ENCODE data around the gene PIAS1.
A peak's percentile ranks its signal among the peaks of the same experiment; 100 is the strongest.
"Not testable (repeated sequence)": the region's sequence is repeated elsewhere in the genome, so short reads cannot be mapped to it uniquely, and the experiment has no call there.

Gene PIAS1

GRCh38 chr15:68053701-68054627 lies at the start of gene PIAS1:
TSS of gene PIAS1 (plus strand) at chr15:68054315. CDS start at chr15:68054327, 12 bp downstream.
- Mint-ChIP-seq H3K9me3 (no peaks in the 10 kb centered on the region), H3K4me1 (peaks cover 23% of the 10 kb centered on the region), H3K27ac (peak within 1 kb of the TSS; percentile 83), H3K4me3 (peak within 1 kb of the TSS; percentile 79), H3K36me3 (peaks cover 7% of the 10 kb centered on the region)
- ATAC-seq (peak; percentile 95), DNase-seq (ENCODE audit: low spot score in 2 of 2) (peak; percentile 86 to 93)

GRCh38 chr15:68007642-68008041 lies 46.5 kb upstream of the PIAS1 start:
- not testable (repeated sequence) for H3K36me3 Mint-ChIP-seq; DNase-seq (ENCODE audit: low spot score in 2 of 2); H3K4me1 Mint-ChIP-seq; H3K4me3 Mint-ChIP-seq; H3K9me3 Mint-ChIP-seq; ATAC-seq; H3K27ac Mint-ChIP-seq

GRCh38 chr15:68010361-68011153 lies 43.6 kb upstream of the PIAS1 start:
- ATAC-seq = no peak
- no peak for DNase-seq (ENCODE audit: low spot score in 2 of 2)
- Mint-ChIP-seq H3K27ac (no peak overlapping the region), H3K4me3 (no peak overlapping the region), H3K9me3 (peaks cover 7% of the 10 kb centered on the region), H3K36me3 (no peaks in the 10 kb centered on the region), H3K4me1 (no peaks in the 10 kb centered on the region)

GRCh38 chr15:68012911-68013310 lies 41.2 kb upstream of the PIAS1 start:
- Mint-ChIP-seq H3K4me3 (no peak overlapping the region), H3K4me1 (no peaks in the 10 kb centered on the region), H3K9me3 (peaks cover 2% of the 10 kb centered on the region), H3K36me3 (no peaks in the 10 kb centered on the region), H3K27ac (no peak overlapping the region)
- no peak for DNase-seq (ENCODE audit: low spot score in 2 of 2)
- ATAC-seq = no peak

- Mint-ChIP-seq H3K4me3 (no peak overlapping the region), H3K27ac (no peak overlapping the region)
- no peak for DNase-seq (ENCODE audit: low spot score in 2 of 2)
Measured at GRCh38 chr15:68014219-68014618, 39.9 kb upstream of the PIAS1 start.

GRCh38 chr15:68015244-68015643 lies 38.9 kb upstream of the PIAS1 start:
- no peak for DNase-seq (ENCODE audit: low spot score in 2 of 2)
- no peaks in the 10 kb centered on the region for H3K36me3 Mint-ChIP-seq
- peaks cover 8% of the 10 kb centered on the region for H3K4me1 Mint-ChIP-seq
- ATAC-seq = no peak
- H3K27ac Mint-ChIP-seq = no peak overlapping the region
- no peak overlapping the region for H3K4me3 Mint-ChIP-seq
- no peaks in the 10 kb centered on the region for H3K9me3 Mint-ChIP-seq

More at GRCh38 chr15:68014219-68014618, 39.9 kb upstream of the PIAS1 start:
- Mint-ChIP-seq H3K4me1 (peaks cover 8% of the 10 kb centered on the region), H3K9me3 (no peaks in the 10 kb centered on the region), H3K36me3 (no peaks in the 10 kb centered on the region)
- ATAC-seq = no peak

- Mint-ChIP-seq H3K27ac (no peak overlapping the region), H3K4me3 (no peak overlapping the region), H3K9me3 (no peaks in the 10 kb centered on the region), H3K36me3 (no peaks in the 10 kb centered on the region), H3K4me1 (peaks cover 8% of the 10 kb centered on the region)
- DNase-seq (ENCODE audit: low spot score in 2 of 2) = no peak
- no peak for ATAC-seq
Measured at GRCh38 chr15:68017201-68017600, 36.9 kb upstream of the PIAS1 start.

DNA sequence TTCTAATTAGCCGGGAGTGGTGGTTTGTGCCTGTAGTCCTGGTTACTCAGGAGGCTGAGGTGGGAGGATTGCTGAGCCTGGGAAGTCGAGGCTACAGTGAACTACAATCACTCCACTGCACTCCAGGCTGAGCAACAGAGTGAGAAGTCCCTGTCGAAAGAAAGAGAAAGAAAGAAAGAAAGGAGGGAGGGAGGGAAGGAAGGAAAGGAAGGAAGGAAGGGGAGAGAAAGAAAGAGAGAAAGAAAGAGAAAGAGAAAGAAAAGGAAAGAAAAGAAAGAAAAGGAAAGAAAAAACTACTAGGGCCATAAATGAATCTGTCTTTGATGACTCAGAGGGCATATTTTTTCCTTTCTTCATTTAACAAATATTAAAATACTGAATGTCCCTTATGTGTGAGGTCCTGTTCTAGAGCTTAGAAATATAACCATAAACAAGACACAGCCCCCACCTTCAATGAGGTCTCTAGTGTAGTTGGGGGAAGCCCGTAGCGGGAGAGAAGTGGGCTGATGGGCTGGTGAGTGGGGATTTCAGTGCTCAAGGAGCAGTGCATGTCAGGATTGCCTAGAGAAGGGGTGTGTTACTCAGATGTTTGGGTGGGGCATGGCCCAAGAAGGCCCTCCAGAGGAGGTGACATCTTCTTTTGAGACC lies 35.2 kb upstream of the PIAS1 start:
- Mint-ChIP-seq H3K36me3 (no peaks in the 10 kb centered on the region), H3K9me3 (no peaks in the 10 kb centered on the region), H3K4me1 (peaks cover 8% of the 10 kb centered on the region), H3K27ac (no peak overlapping the region), H3K4me3 (no peak overlapping the region)
- DNase-seq (ENCODE audit: low spot score in 2 of 2) (no peak), ATAC-seq (no peak)

- ATAC-seq (no peak), DNase-seq (ENCODE audit: low spot score in 2 of 2) (no peak)
- Mint-ChIP-seq H3K27ac (no peak overlapping the region), H3K4me1 (peaks cover 8% of the 10 kb centered on the region), H3K36me3 (no peaks in the 10 kb centered on the region), H3K9me3 (no peaks in the 10 kb centered on the region), H3K4me3 (no peak overlapping the region)
Measured at GRCh38 chr15:68019814-68020525, 34.1 kb upstream of the PIAS1 start.

DNA sequence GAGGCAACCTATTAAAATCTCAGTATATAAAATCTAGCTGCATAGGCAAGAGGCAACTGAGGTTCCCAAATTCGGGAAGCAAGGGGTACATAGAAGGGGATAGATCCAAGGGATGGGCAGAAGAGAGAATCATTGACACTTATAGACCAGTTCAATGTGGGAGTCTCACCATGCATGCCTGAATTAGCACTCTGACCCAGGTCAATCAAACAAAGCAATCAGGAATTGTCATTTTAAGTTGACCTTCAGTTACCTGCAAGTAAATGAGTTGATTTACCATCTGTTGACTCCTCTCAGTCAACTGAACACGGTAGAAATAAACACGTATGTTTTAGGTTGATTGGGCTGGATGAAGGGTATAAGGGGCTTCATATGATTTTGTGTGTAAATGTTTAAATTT lies 33.4 kb upstream of the PIAS1 start:
- Mint-ChIP-seq H3K4me1 (peaks cover 8% of the 10 kb centered on the region), H3K27ac (no peak overlapping the region), H3K4me3 (no peak overlapping the region), H3K36me3 (no peaks in the 10 kb centered on the region), H3K9me3 (no peaks in the 10 kb centered on the region)
- no peak for DNase-seq (ENCODE audit: low spot score in 2 of 2)
- no peak for ATAC-seq

GRCh38 chr15:68022061-68022460 lies 32.1 kb upstream of the PIAS1 start:
- Mint-ChIP-seq H3K4me3 (no peak overlapping the region), H3K4me1 (peaks cover 8% of the 10 kb centered on the region), H3K27ac (no peak overlapping the region), H3K9me3 (no peaks in the 10 kb centered on the region), H3K36me3 (no peaks in the 10 kb centered on the region)
- DNase-seq (ENCODE audit: low spot score in 2 of 2) (no peak), ATAC-seq (no peak)

DNA sequence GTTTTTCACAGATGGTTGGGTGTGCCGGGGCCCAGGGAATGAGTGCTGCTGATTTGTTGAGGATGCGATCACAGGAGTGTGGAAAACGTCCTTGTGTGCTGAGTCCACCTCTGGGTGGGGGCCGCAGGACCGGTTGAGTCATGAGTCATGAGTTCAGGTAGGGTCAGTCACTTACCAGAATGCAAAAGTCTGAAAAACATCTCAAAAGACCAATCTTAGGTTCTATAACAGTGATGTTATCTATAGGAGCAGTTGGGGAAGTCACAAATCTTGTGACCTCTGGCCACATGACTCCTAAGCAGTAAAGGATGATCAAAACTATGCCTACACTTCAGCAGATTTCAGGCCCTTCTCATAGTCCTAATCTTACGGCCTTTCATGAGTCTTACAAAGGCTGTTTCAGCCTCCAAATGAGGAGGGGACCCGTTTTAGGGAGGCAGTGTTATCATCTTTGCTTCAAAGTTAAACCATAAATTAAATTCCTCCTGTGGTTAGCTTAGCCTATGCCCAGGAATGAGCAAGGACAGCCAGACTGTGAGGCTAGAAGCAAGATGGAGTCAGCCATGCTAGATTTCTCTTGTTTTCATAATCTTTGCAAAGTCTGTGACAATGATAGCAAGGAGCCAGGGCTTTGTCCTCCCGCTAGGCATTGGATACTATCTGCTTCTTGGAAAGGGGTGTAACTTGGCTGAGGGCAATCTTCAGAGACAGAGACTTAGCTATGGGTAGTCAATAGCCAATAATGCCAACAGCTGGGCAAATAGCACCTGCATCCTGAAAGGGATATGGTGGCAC lies 30.6 kb upstream of the PIAS1 start:
- no peaks in the 10 kb centered on the region for H3K36me3 Mint-ChIP-seq
- no peak for DNase-seq (ENCODE audit: low spot score in 2 of 2)
- ATAC-seq = no peak
- no peak overlapping the region for H3K4me3 Mint-ChIP-seq
- peaks cover 7% of the 10 kb centered on the region for H3K4me1 Mint-ChIP-seq
- H3K27ac Mint-ChIP-seq = no peak overlapping the region
- H3K9me3 Mint-ChIP-seq = no peaks in the 10 kb centered on the region

DNA sequence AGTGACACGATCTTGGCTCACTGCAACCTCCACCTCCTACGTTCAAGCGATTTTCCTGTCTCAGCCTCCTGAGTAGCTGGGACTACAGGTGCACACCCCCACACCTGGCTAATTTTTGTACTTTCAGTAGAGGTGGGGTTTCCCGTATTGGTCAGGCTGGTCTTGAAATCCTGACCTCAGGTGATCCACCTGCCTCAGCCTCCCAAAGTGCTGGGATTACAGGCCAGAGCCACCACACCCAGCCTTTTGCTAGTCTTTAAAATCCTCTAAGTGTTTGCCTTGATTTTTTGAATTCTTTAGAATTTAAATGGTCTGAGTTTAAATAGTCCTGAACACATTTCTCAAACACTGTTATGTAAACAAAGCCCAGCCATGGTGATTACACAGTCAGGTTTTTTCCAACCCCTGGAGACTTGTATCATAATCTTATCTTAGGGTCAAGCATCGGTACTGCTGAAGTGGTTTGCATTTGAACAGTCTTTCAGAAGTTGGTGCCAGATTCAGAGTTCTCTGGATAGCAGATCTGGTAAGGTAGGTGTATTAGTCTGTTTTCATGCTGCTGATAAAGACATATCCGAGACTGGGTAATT lies 28.2 kb upstream of the PIAS1 start:
- no peaks in the 10 kb centered on the region for H3K36me3 Mint-ChIP-seq
- DNase-seq (ENCODE audit: low spot score in 2 of 2) (no peak), ATAC-seq (no peak)
- no peaks in the 10 kb centered on the region for H3K4me1 Mint-ChIP-seq
- no peak overlapping the region for H3K4me3 Mint-ChIP-seq
- no peaks in the 10 kb centered on the region for H3K9me3 Mint-ChIP-seq
- H3K27ac Mint-ChIP-seq = no peak overlapping the region

- H3K4me1 Mint-ChIP-seq = no peaks in the 10 kb centered on the region
- no peak overlapping the region for H3K27ac Mint-ChIP-seq
- DNase-seq (ENCODE audit: low spot score in 2 of 2) (no peak), ATAC-seq (no peak)
- no peak overlapping the region for H3K4me3 Mint-ChIP-seq
- H3K9me3 Mint-ChIP-seq = no peaks in the 10 kb centered on the region
- H3K36me3 Mint-ChIP-seq = no peaks in the 10 kb centered on the region
Measured at GRCh38 chr15:68027388-68027787, 26.7 kb upstream of the PIAS1 start.
